C4-2B (cell line): ENCODE results near the gene DSCAML1.

ENCODE experiments used
- H3K27ac ChIP-seq: fragments of 450-650 bp; 2 replicates; pipeline ENCODE4 v1.5.1; 2017
- ZFX ChIP-seq: fragments of 450-650 bp; IDR thresholded peaks from 2 replicates; pipeline ENCODE4 v1.6.1; 2017
- TF ChIP-seq, protein P1 (sequence below): fragments of 450-650 bp; conservative IDR thresholded peaks from 2 replicates; pipeline ENCODE4 v1.5.1; 2017; ENCODE audit warnings: mild to moderate bottlenecking

The DSCAML1 gene

GRCh38 chr11:117527271-117527670 lies 269.7 kb downstream of the DSCAML1 start:
- H3K27ac ChIP-seq: no peak overlapping the region

DNA sequence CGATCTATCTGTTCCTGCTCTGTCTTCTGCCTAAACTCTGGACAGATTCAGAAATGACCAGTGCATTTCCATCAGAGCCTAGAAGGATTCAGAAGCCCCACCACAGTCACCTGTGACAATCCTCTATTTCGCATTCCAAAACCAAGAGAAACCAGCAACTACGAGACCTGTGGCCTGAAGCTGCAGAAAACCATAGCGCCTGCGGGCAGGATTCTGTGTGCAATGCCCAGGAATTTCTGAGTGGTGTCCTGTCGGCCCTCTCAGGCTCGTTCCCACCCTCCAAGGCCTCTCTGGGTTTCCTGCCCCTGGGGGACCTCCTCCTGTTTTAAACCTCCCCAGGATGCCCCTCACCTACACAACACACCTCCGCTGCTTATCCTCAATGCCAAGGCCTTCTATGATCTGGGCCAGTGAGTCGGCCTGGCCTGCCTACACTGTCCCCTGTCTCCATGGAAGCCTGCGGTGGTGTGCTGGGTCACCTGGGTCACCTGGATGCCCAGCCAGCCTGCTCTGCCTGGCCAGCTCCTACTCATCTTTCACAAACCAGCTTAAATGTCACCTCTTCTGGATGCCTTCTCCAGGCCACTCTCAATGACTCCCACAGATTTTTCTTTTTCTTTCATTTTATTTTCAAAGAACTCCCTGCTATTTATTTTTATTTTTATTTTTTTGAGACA lies 271.0 kb downstream of the DSCAML1 start:
- TF ChIP-seq ZFX: no peak
- TF ChIP-seq, protein P1, sequence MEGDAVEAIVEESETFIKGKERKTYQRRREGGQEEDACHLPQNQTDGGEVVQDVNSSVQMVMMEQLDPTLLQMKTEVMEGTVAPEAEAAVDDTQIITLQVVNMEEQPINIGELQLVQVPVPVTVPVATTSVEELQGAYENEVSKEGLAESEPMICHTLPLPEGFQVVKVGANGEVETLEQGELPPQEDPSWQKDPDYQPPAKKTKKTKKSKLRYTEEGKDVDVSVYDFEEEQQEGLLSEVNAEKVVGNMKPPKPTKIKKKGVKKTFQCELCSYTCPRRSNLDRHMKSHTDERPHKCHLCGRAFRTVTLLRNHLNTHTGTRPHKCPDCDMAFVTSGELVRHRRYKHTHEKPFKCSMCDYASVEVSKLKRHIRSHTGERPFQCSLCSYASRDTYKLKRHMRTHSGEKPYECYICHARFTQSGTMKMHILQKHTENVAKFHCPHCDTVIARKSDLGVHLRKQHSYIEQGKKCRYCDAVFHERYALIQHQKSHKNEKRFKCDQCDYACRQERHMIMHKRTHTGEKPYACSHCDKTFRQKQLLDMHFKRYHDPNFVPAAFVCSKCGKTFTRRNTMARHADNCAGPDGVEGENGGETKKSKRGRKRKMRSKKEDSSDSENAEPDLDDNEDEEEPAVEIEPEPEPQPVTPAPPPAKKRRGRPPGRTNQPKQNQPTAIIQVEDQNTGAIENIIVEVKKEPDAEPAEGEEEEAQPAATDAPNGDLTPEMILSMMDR: no peak
- no peak overlapping the region for H3K27ac ChIP-seq

More at GRCh38 chr11:117527271-117527670, 269.7 kb downstream of the DSCAML1 start:
- TF ChIP-seq, protein P1: no peak
- no peak for TF ChIP-seq ZFX

DNA sequence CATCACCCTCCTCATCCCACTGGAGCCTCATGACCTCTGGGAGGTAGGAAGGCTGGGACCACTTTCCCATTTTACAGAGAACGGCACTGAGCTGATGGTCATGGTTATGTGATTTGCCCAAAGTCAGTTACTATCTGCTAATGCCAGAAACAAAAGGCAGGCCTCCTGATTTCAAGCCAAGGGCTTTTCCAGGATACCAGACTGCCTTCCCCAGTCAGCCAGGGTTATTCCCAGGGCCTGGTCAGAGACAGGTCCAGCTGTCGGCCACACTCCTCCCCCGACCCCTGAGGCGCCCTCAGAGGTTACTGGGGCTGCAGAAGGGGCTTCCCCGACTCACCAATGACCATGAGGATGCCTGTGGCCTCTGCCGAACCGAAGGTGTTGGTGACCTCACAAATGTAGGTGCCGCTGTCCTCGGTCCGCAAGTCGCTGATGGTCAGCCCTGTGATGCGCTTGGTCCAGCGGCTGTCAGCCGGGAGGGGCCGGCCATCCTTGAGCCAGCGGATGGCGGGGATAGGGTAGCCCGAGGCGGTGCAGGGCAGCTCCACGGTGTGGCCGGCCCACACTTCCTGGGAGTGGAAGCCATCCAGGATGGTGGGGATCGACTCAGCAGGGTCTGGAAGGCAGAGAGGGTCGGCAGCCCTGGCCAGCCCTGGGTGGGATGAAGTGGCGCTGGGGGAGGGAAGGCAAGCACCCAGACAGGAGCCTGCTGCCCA lies 272.4 kb downstream of the DSCAML1 start:
- TF ChIP-seq, protein P1: no peak
- no peak for TF ChIP-seq ZFX
- H3K27ac ChIP-seq: no peak overlapping the region

DNA sequence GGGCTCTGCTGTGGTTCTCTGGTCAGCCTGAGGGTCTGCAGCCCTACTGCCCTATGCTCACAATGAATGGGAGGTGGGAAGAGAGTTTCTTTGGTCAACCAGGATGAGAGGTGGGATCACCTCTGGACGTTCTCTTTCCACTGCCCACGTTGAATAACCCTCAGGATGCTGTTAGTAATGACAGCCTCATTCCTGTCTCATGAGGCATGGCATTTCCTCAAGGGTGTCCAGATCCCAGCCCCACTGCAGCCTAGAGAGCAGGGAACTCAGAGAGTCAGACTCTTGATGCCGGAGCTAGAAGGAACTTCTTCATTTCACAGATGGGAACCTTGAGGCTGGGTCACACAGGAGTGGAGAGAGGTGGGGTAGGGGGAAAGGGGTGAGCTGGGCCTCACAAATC lies 273.3 kb downstream of the DSCAML1 start:
- no peak overlapping the region for H3K27ac ChIP-seq
- TF ChIP-seq, protein P1: no peak
- TF ChIP-seq ZFX: no peak

- no peak for TF ChIP-seq ZFX
- TF ChIP-seq, protein P1: no peak
- no peak overlapping the region for H3K27ac ChIP-seq
These were observed 275.0 kb downstream of the DSCAML1 start for GRCh38 chr11:117521974-117522373.

- no peak overlapping the region for H3K27ac ChIP-seq
- no peak for TF ChIP-seq ZFX
- TF ChIP-seq, protein P1: no peak
These were observed 276.1 kb downstream of the DSCAML1 start for GRCh38 chr11:117520966-117521365.

- TF ChIP-seq, protein P1: no peak
- TF ChIP-seq ZFX: no peak
- no peak overlapping the region for H3K27ac ChIP-seq
These were observed 276.8 kb downstream of the DSCAML1 start for GRCh38 chr11:117520201-117520600.
